Activated CD4-positive, CD25-positive, alpha-beta regulatory T cell treated with anti-CD3 and anti-CD28 coated beads, Interleukin-2, amount 50 U/mL, for 16 hours (primary cell): ENCODE data around the gene NKPD1.

Experiments used
- DNase-seq: peaks from one replicate; pipeline ENCODE4 v3.0.0-alpha.2; 2020; ENCODE audit warnings: low read depth, low spot score

Gene NKPD1, protein sequence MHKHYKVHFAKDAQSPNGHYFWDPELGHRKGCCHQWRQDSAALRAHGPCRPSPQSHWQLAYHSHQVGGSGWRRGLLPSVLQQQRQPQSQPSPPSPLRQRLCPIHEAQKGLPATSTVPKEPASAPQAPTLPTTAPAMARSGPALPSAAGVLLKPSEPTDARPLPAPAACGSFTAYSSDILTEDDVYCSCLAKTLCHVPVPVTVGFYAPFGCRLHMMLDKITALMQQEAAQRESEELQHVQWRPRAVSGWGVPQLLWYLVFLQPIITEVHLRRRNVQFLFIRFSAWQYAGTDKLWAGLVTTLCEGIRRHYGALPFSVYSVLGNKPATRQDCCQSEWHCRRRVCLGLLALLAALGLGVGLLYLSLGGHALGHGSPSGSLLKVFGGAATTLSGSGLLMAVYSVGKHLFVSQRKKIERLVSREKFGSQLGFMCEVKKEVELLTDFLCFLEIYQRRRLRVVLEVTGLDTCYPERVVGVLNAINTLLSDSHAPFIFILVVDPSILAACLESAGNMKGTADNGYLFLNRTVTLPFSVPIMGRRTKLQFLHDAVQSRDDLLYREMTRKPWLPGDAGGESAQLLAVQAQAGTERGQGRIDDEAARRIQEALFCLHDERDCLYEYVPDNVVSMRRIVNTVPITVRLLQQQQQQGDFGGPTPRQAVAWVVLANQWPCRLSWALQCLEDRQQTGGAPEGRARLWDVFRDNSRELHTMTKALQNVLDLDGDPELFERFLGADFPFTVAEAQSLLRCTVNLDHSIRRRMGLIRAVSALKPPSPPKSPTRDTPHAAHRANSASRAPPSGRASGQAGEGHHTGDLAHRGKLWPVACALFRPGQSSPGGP

DNA sequence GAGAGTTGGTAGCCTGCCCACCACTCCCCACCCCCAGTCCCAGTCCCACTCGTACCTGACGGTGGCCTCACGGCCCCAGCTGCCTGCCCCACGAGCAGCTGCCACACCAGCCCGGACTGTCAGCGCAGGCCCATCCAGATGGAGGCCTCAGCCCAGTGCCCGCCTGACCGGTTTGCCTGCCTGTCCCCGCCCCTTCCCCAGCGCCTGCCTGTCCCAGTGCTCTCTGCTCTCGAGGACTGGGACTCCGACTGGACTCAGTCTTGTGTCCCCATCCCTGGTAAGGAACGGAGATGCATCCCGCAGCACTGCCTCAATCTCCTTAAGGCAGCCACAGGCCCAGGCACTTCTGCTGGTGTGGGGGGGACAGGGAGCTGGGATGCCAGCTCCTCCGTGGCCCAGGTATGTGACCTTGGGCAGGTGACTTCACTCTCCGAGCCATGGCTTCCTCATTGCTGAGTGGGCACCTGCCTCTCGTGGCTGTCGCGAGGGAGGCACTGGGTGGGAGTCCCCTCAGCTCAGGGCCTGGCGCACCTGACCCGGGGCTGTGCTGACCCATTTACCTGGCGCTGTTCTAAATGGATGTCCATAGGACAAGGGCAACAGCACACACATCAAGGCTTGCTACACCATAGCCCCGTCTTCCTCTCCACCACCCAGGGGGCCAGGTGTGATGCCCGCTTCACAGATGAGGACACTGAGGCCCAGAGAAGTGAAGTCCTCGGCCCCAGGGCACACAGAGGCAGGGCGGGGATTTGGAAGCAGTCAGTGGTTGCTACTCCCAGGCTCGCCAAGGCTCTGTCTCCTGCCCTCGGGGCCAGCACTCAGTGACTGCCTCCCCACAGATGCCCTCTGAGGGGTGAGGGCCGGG, at the start of gene NKPD1:
TSS of gene NKPD1 (minus strand) at position 113 of the 868 bp plus-strand sequence. CDS start 832 bp downstream, outside the sequence.
- no peak for DNase-seq

- DNase-seq, result no peak
These were observed 45.5 kb upstream of the NKPD1 start for GRCh38 chr19:45206328-45206727.

GRCh38 chr19:45205810-45206209, 45.0 kb upstream of the NKPD1 start:
- DNase-seq, result no peak

DNA sequence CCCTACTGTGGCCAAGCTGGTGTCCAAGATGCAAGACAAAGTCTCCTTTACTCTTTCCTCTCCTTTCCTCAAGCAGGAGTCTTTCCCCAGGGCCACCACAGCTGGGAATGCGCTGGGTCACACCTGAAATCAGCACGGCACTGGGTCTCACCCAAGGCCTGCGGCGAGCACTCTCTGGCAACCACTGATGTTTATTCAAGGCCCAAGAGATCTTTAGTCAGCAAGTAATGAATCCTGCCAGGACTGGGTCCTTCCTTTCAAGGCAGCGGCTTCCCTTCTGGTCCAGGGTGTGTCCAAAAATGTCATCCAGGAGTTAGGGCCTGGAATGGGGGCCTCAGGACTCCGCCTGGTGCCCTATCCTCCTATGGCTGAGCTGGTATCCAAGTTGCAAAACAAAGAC, 41.9 kb upstream of the NKPD1 start:
- DNase-seq, result no peak

DNA sequence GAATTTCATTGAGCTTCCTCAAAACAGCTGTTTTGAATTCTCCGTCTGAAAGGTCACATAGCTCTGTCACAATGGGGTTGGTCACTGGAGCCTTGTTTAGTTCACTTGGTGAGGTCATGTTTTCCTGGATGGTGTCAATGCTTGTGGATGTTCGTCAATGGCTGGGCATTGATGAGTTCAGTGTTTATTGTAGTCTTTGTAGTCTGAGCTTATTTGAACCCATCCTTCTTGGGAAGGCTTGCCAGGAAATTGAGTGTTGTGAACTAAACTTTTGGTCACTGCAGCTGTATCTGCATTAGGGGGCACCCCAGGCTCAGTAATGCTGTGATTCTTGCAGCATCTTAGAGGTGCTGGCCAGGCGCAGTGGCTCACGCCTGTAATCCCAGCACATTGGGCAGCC, 39.8 kb upstream of the NKPD1 start:
- no peak for DNase-seq

DNA sequence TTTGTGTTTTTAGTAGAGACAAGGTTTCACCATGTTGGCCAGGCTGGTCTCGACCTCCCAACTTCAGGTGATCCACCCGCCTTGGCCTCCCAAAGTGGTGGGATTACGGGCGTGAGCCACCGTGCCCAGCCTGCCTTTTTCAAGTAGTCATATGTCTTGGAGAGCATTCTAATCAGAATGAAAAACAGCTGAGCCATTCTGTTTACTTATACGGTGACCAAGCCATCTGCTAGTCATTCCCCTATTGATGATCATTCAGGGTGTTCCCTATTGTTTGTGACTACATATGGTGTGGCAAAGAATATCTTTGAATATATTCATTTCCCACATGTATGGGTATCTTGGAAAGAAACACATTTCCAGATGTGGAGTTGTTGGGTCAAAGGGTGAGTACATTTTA, 35.0 kb upstream of the NKPD1 start:
- no peak for DNase-seq

- DNase-seq, result no peak
These were observed 30.6 kb upstream of the NKPD1 start for GRCh38 chr19:45191375-45191774.

GRCh38 chr19:45189971-45190370, 29.2 kb upstream of the NKPD1 start:
- no peak for DNase-seq

GRCh38 chr19:45187421-45188100, 26.8 kb upstream of the NKPD1 start:
- no peak for DNase-seq

- no peak for DNase-seq
These were observed 25.9 kb upstream of the NKPD1 start for GRCh38 chr19:45186509-45187334.

DNA sequence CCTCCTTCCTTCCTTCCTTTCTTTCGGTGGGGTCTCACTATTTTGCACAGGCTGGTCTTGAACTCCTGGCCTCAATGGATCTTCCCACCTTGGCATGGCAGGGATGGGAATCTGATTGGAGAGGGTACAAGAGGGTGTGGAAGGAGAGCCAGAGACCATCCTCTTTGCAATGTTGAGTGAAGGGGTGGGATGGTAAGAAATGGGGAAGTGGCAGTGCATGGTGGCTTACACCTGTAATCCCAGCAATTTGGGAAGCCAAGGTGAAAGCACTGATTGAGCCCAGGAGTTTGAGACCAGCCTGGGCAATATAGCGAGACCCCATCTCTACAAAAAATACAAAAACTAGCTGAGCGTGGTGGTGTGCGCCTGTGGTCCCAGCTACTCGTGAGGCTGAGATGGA, 23.3 kb upstream of the NKPD1 start:
- DNase-seq, result no peak

- DNase-seq, result no peak
These were observed 22.0 kb upstream of the NKPD1 start for GRCh38 chr19:45182758-45183157.

DNA sequence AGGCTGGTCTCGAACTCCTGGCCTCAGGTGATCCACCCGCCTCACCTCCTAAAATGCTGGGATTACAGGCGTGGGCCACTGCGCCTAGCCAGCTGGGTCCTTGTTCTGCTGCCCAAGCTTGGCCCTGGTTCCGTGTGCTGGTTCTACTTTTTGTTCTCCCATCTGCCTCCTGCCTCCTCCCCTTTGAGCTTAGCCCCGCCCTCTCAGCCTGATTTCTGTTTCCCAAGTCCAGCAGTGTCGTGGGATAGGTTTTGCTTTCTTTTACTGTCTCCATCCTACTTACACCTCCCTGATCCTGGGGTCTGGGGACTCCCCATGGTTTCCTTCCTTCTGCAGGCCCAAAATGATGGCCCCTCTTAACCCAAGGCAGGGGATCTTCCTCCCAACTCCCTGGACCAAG, 20.2 kb upstream of the NKPD1 start:
- no peak for DNase-seq

DNA sequence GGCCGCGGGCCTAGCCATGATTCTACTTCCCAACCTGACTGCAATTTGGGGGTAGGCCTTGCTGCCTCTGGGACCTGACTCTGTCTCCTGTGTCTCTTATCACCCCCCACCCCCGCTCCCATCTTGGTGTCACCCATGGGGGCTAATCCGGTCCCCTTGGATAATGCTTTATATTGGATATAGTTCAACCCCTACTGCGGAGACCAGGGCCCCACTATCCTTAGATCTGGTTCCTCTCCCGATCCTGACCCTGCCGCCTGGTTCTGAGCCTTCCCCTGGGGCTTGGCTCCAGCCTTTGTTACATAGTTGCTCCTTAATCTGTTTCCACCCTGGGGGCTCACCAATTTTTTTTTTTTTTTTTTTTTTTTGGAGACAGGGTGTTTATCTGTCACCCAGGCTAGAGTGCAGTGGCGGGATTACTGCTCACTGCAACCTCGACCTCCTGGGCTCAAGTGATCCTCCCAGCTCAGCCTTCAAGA, 19.1 kb upstream of the NKPD1 start:
- no peak for DNase-seq

- DNase-seq, result no peak
These were observed 18.5 kb upstream of the NKPD1 start for GRCh38 chr19:45179072-45179891.

GRCh38 chr19:45178262-45179071, 17.7 kb upstream of the NKPD1 start, which contains the start of gene BLOC1S3:
TSS of gene BLOC1S3 (plus strand) at chr19:45178784. CDS start at chr19:45179297, 513 bp downstream.
- peak; percentile 99 for DNase-seq

DNA sequence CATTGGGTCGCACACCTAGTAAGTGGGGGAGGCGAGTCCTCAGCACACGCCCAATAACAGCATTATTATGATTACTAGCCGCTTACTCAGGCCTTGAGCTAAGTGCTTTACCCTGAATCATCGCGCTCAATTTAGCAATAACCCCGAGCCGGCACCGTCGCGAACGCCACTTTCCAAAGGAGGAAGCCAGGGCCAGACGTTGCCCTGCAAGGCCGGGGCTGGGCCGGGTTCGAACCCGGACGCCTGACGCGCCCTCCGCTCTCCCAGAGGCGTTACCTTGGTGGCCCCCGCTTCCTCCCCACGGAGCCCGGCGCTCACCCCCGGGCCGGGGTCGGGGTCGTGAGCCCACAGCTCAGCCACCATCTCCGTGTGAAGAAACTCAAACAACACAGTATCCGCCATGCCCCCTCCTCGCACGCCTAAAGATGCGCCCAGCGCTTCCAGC, 17.1 kb upstream of the NKPD1 start, which contains the start of gene TRAPPC6A:
TSS of gene TRAPPC6A (minus strand) at position 421 of the 445 bp plus-strand sequence. CDS start at position 402, 19 bp downstream.
- DNase-seq, result no peak
